ENCODE results near the gene EVI5. TPM values are rescaled to one million over a fixed set of nuclear protein-coding genes. Genes with fewer than 3 reads are reported as not detected.
A peak's percentile ranks its signal among the peaks of the same experiment; 100 is the strongest.

EVI5 gene
- total RNA-seq = 10 to 100 TPM; 37.7 to 59.7 (median 41.7) TPM

GRCh38 chr1:92784639-92785500, at the start of gene EVI5:
EVI5 (minus strand) TSS chr1:92785108; CDS start chr1:92736546, 48,562 bp downstream.
- no peaks in the 10 kb centered on the region for H3K9me3 ChIP-seq
- peak; percentile 70 to 86 for TF ChIP-seq POLR2A (IDR thresholded peaks at IDR 0.05)
- TF ChIP-seq, protein P1, sequence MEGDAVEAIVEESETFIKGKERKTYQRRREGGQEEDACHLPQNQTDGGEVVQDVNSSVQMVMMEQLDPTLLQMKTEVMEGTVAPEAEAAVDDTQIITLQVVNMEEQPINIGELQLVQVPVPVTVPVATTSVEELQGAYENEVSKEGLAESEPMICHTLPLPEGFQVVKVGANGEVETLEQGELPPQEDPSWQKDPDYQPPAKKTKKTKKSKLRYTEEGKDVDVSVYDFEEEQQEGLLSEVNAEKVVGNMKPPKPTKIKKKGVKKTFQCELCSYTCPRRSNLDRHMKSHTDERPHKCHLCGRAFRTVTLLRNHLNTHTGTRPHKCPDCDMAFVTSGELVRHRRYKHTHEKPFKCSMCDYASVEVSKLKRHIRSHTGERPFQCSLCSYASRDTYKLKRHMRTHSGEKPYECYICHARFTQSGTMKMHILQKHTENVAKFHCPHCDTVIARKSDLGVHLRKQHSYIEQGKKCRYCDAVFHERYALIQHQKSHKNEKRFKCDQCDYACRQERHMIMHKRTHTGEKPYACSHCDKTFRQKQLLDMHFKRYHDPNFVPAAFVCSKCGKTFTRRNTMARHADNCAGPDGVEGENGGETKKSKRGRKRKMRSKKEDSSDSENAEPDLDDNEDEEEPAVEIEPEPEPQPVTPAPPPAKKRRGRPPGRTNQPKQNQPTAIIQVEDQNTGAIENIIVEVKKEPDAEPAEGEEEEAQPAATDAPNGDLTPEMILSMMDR (IDR thresholded peaks at IDR 0.05) = peak in 1 of 6 experiments; percentile 25
- peaks cover 4 to 20% of the 10 kb centered on the region in 2 donors for H3K4me1 ChIP-seq
- peak within 1 kb of the TSS; percentile 46 to 87 (median 77) for H3K4me3 ChIP-seq (replicated peaks in 1 of 3)
- 0 to 1% methylated on average over 14 to 27 of the region's 94 CpGs for WGBS, 2 donors
- H3K27me3 ChIP-seq = no peaks in the 10 kb centered on the region
- peak; percentile 96 for DNase-seq
- H3K36me3 ChIP-seq = no peaks in the 10 kb centered on the region
- H3K27ac ChIP-seq = peak within 1 kb of the TSS; percentile 83 to 97 (median 92)
- intact Hi-C loops (cut with DNase I) = no loop called here

DNA sequence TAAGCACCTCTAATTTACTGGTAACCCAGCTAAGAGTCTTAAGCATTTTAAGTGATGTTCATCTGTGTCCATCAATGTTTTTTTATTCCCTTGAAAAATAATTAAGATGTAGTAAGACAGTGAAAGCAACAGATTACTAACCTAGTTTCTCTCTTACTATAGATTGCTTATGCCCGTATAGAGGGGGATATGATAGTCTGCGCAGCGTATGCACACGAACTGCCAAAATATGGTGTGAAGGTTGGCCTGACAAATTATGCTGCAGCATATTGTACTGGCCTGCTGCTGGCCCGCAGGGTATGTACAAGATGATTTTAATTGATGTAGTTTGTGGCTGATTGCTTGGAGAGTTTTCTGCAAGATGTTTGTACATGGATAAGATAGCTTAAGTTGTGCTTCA, 49.7 kb upstream of the EVI5 start:
- no peaks in the 10 kb centered on the region for H3K9me3 ChIP-seq

DNA sequence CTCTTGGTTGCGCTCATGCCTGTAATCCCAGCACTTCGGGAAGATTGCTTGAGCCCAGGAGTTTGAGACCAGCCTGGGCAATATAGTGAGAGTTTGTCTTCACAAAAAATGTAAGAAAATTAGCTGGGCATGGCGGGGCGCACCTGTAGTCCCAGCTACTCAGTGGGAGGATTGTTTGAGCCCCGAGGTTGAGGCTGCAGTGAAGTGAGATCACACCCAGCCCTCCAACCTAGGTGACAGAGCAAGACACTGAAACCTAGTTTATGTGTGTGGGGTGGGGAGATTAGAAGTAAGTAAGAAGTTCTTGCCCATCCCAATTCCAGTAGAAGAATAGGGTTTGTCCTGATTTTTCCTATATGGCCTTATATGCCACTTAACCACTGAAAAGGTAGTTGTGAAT, 48.9 kb upstream of the EVI5 start:
- WGBS, 2 donors = 70 to 77% methylated on average over 5 of the region's 5 CpGs
- no peaks in the 10 kb centered on the region for H3K27me3 ChIP-seq
- intact Hi-C loops (cut with DNase I) = no loop called here
- H3K4me3 ChIP-seq (replicated peaks in 1 of 3) = no peak overlapping the region
- peaks cover 30 to 44% of the 10 kb centered on the region in 2 donors for H3K36me3 ChIP-seq
- H3K27ac ChIP-seq = peak overlapping the region in 1 of 3 donors; percentile 98
- TF ChIP-seq POLR2A (IDR thresholded peaks at IDR 0.05) = no peak
- TF ChIP-seq, protein P1 (IDR thresholded peaks at IDR 0.05) = no peak
- DNase-seq = no peak
- H3K4me1 ChIP-seq = peaks cover 16 to 18% of the 10 kb centered on the region in 2 donors
- H3K9me3 ChIP-seq = no peaks in the 10 kb centered on the region

More for the DNA sequence above, 49.7 kb upstream of the EVI5 start:
- Histone ChIP-seq H3K4me3 (replicated peaks in 1 of 3) (no peak overlapping the region), H3K36me3 (peaks cover 37 to 52% of the 10 kb centered on the region in 2 donors), H3K4me1 (peaks cover 16 to 18% of the 10 kb centered on the region in 2 donors), H3K27me3 (no peaks in the 10 kb centered on the region), H3K27ac (no peak overlapping the region)
- TF ChIP-seq POLR2A (IDR thresholded peaks at IDR 0.05) = no peak
- TF ChIP-seq, protein P1 (IDR thresholded peaks at IDR 0.05) = no peak
- WGBS, 2 donors = 83 to 86% methylated on average over 5 of the region's 5 CpGs
- DNase-seq = no peak
- intact Hi-C loops (cut with DNase I) = no loop called here

- WGBS, 2 donors = 0 to 1% methylated on average over 19 of the region's 19 CpGs
- Histone ChIP-seq H3K4me1 (peaks cover 14 to 16% of the 10 kb centered on the region in 2 donors), H3K9me3 (no peaks in the 10 kb centered on the region)
These were observed 47.7 kb upstream of the EVI5 start for GRCh38 chr1:92832537-92833114.

More at GRCh38 chr1:92832537-92833114, 47.7 kb upstream of the EVI5 start:
- Histone ChIP-seq H3K27me3 (no peaks in the 10 kb centered on the region), H3K4me3 (replicated peaks in 1 of 3) (peak overlapping the region; percentile 44 to 89 (median 53)), H3K36me3 (peaks cover 23 to 32% of the 10 kb centered on the region in 2 donors), H3K27ac (peak overlapping the region; percentile 71 to 98 (median 91))
- DNase-seq = peak; percentile 47 to 49
- intact Hi-C loops (cut with DNase I) = no loop called here
- TF ChIP-seq, protein P1 (IDR thresholded peaks at IDR 0.05) = no peak
- peak in 1 of 2 donors; percentile 14 for TF ChIP-seq POLR2A (IDR thresholded peaks at IDR 0.05)

All from thyroid gland (tissue), 4 donors.